Loucy (cell line): ENCODE data around the gene LCA5.
"Not testable (repeated sequence)": the region's sequence is repeated elsewhere in the genome, so short reads cannot be mapped to it uniquely, and the experiment has no call there.

Experiments
- H2AFZ ChIP-seq: fragments of 200-600 bp; sonication (generic); 2 replicates; pipeline ENCODE4 v1.6.0; 2016; ENCODE audit warnings: antibody characterized with exemption, mild to moderate bottlenecking, low read length, moderate library complexity
- H3F3A ChIP-seq: fragments of 200-600 bp; 2 replicates; pipeline ENCODE4 v1.6.0; 2016; ENCODE audit warnings: antibody characterized with exemption, low read depth, mild to moderate bottlenecking
- H3K27me3 ChIP-seq: fragments of 200-600 bp; sonication (generic); 2 replicates; pipeline ENCODE4 v1.6.1; 2014; ENCODE audit warnings: low read length, mild to moderate bottlenecking; ENCODE audit not compliant: insufficient read depth, poor library complexity, severe bottlenecking
- H3K36me3 ChIP-seq: fragments of 200-600 bp; sonication (generic); 2 replicates; pipeline ENCODE4 v1.6.1; 2016; ENCODE audit warnings: low read length; ENCODE audit not compliant: insufficient read depth
- H3K4me1 ChIP-seq: fragments of 200-600 bp; sonication (generic); 2 replicates; pipeline ENCODE4 v1.5.1; 2014; ENCODE audit warnings: low read length, mild to moderate bottlenecking; ENCODE audit not compliant: insufficient read depth, poor library complexity, severe bottlenecking
- H3K4me2 ChIP-seq: fragments of 200-600 bp; sonication (generic); 2 replicates; pipeline ENCODE4 v1.6.0; 2014; ENCODE audit warnings: antibody characterized with exemption, low read length, low read depth, mild to moderate bottlenecking; ENCODE audit not compliant: poor library complexity, severe bottlenecking
- H3K4me3 ChIP-seq: fragments of 200-600 bp; sonication (generic); 2 replicates; pipeline ENCODE4 v1.5.1; 2014; ENCODE audit warnings: low read length, mild to moderate bottlenecking, mixed read lengths; ENCODE audit not compliant: poor library complexity, severe bottlenecking
- H3K79me2 ChIP-seq: fragments of 200-600 bp; sonication (generic); 2 replicates; pipeline ENCODE4 v1.6.1; 2014; ENCODE audit warnings: low read length; ENCODE audit not compliant: insufficient read depth
- H3K9ac ChIP-seq: fragments of 200-600 bp; sonication (generic); 2 replicates; pipeline ENCODE4 v1.6.0; 2014; ENCODE audit warnings: mild to moderate bottlenecking, low read depth, low read length, moderate library complexity; ENCODE audit not compliant: poor library complexity, severe bottlenecking
- H3K9me2 ChIP-seq: fragments of 200-600 bp; sonication (generic); replicated peaks from 2 replicates; pipeline ENCODE4 v1.6.1; 2016; ENCODE audit warnings: low read depth, low read length, mixed read lengths
- H3K9me3 ChIP-seq: fragments of 200-600 bp; sonication (generic); 2 replicates; pipeline ENCODE4 v1.6.1; 2014; ENCODE audit warnings: mild to moderate bottlenecking, antibody characterized with exemption, low read length, low read depth; ENCODE audit not compliant: insufficient read depth
- H4K20me1 ChIP-seq: fragments of 200-600 bp; sonication (generic); 2 replicates; pipeline ENCODE4 v1.6.0; 2014; ENCODE audit warnings: antibody characterized with exemption, low read length, mild to moderate bottlenecking; ENCODE audit not compliant: insufficient read depth, poor library complexity, severe bottlenecking
- EZH2phosphoT487 ChIP-seq: fragments of 200-600 bp; IDR thresholded peaks from 2 replicates; pipeline ENCODE4 v1.6.1; 2018; ENCODE audit warnings: antibody characterized with exemption, mild to moderate bottlenecking, moderate library complexity, borderline replicate concordance
- TF ChIP-seq, protein P1 (sequence below): fragments of 200-600 bp; sonication (generic); conservative IDR thresholded peaks from 2 replicates; pipeline ENCODE4 v1.5.1; 2014; ENCODE audit warnings: mild to moderate bottlenecking, antibody characterized with exemption, low read length

Gene LCA5

DNA sequence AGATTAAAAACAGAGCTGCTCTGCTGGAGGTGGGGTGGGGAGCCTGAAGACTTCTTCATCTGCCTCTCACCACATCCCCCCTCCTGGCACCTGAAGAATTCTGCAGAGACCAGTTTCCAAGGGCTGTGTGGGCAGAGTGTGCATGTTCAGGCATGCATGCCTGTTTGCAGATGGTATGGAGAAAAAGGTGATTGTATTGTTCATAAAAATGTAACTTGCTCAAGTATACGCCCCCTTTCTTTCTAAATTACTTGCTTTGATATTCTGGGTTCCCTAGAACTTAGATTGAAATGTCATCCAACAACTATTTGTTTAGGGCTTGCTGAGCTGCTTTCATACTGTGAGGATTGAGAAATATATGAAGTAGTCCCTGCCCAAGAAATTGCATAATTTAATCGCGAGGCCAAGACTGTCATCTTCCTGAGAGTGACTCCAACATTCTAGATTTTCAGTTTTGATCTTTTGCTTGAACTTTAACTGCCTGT lies 83.6 kb downstream of the LCA5 start:
- no peaks in the 10 kb centered on the region for H3K4me1 ChIP-seq
- H3K9me2 ChIP-seq, result no peaks in the 10 kb centered on the region
- no peaks in the 10 kb centered on the region for H3F3A ChIP-seq
- no peaks in the 10 kb centered on the region for H3K27me3 ChIP-seq
- no peak overlapping the region for H3K9ac ChIP-seq
- no peak overlapping the region for H3K4me3 ChIP-seq
- TF ChIP-seq EZH2phosphoT487, result no peak
- TF ChIP-seq, protein P1, sequence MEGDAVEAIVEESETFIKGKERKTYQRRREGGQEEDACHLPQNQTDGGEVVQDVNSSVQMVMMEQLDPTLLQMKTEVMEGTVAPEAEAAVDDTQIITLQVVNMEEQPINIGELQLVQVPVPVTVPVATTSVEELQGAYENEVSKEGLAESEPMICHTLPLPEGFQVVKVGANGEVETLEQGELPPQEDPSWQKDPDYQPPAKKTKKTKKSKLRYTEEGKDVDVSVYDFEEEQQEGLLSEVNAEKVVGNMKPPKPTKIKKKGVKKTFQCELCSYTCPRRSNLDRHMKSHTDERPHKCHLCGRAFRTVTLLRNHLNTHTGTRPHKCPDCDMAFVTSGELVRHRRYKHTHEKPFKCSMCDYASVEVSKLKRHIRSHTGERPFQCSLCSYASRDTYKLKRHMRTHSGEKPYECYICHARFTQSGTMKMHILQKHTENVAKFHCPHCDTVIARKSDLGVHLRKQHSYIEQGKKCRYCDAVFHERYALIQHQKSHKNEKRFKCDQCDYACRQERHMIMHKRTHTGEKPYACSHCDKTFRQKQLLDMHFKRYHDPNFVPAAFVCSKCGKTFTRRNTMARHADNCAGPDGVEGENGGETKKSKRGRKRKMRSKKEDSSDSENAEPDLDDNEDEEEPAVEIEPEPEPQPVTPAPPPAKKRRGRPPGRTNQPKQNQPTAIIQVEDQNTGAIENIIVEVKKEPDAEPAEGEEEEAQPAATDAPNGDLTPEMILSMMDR, result no peak
- H4K20me1 ChIP-seq, result no peaks in the 10 kb centered on the region
- H3K9me3 ChIP-seq, result no peaks in the 10 kb centered on the region
- no peak overlapping the region for H3K4me2 ChIP-seq
- no peaks in the 10 kb centered on the region for H3K36me3 ChIP-seq
- no peaks in the 10 kb centered on the region for H3K79me2 ChIP-seq
- H2AFZ ChIP-seq, result no peak overlapping the region

DNA sequence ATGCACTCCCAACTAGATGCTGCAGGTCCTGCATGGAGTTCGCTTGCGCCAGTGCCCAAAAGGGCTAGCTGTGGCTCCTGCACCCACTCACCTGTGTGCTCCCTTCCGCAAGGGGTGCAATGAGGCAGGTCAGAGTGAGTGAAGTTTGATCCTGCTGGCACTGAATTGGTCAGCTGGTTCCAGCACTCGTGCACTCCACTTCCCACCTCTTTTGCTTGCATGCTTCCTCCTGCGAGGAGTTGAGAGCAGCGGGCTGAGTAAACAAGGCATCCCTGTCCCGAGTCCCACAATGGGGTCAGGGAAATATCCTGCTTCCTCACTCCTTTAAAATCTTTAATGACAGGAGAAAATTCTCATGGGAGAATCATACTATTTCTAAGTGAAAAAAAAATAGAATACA lies 86.2 kb downstream of the LCA5 start:
- Histone ChIP-seq H2AFZ (no peak overlapping the region), H3K9me2 (no peaks in the 10 kb centered on the region), H3F3A (no peaks in the 10 kb centered on the region), H3K27me3 (no peaks in the 10 kb centered on the region), H3K36me3 (no peaks in the 10 kb centered on the region), H4K20me1 (no peaks in the 10 kb centered on the region), H3K4me1 (no peaks in the 10 kb centered on the region), H3K9me3 (no peaks in the 10 kb centered on the region), H3K79me2 (no peaks in the 10 kb centered on the region), H3K4me2 (no peak overlapping the region), H3K4me3 (no peak overlapping the region), H3K9ac (no peak overlapping the region)
- TF ChIP-seq, protein P1, result no peak
- no peak for TF ChIP-seq EZH2phosphoT487

DNA sequence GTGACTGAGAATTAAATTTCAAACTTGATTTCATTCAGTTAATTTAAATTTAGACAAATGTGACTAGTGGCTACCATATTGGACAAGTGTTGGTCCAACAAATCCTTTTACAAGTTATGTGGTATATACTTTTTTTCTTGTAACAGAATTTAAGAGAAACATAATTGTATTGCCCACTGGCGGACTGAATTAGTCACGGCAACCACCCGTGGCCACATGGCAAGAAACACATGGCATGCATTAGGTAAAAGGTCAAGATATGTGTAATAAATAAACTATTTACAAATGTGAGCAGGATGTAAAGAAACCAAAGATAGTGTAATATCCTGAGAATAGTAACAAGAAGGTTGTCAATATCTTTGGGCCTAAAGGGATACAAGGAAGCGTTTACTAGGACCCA lies 91.2 kb downstream of the LCA5 start:
- no peaks in the 10 kb centered on the region for H3K9me2 ChIP-seq
- TF ChIP-seq EZH2phosphoT487, result no peak
- TF ChIP-seq, protein P1, result no peak

DNA sequence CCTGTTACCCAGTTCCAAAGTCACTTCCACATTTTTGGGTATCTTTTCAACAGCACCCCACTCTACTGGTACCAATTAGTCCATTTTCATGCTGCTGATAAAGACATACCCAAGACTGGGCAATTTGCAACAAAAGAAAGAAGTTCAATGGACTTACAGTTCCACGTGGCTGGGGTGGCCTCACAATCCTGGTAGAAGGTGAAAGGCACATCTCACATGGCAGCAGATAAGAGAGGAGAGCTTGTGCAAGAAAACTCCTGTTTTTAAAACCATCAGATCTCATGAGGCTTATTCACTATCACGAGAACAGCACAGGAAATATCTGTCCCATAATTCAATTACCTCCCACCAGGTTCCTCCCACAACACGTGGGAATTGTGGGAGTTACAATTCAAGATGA lies 93.4 kb downstream of the LCA5 start:
- H3K27me3 ChIP-seq, H3K4me1 ChIP-seq, H3K9me3 ChIP-seq, H3K79me2 ChIP-seq, H3K4me2 ChIP-seq, H3K4me3 ChIP-seq, H3F3A ChIP-seq, H3K36me3 ChIP-seq, H2AFZ ChIP-seq, H3K9me2 ChIP-seq, H3K9ac ChIP-seq, H4K20me1 ChIP-seq: not testable (repeated sequence)

More for the DNA sequence above, 91.2 kb downstream of the LCA5 start:
- H3F3A ChIP-seq, result no peaks in the 10 kb centered on the region
- no peaks in the 10 kb centered on the region for H4K20me1 ChIP-seq
- H3K9me3 ChIP-seq, result no peaks in the 10 kb centered on the region
- no peaks in the 10 kb centered on the region for H3K36me3 ChIP-seq
- H2AFZ ChIP-seq, result no peak overlapping the region
- no peak overlapping the region for H3K9ac ChIP-seq
- H3K79me2 ChIP-seq, result no peaks in the 10 kb centered on the region
- no peaks in the 10 kb centered on the region for H3K27me3 ChIP-seq
- no peak overlapping the region for H3K4me3 ChIP-seq
- no peaks in the 10 kb centered on the region for H3K4me1 ChIP-seq
- no peak overlapping the region for H3K4me2 ChIP-seq
